GM19328 (cell line): ENCODE measurements around the gene SLC7A10.
"Not testable (repeated sequence)": the region's sequence is repeated elsewhere in the genome, so short reads cannot be mapped to it uniquely, and the experiment has no call there.

ENCODE experiments used
- ATAC-seq: cut with Tn5 transposase; IDR thresholded peaks from one replicate; pipeline ENCODE4 v1.9.1; 2021; ENCODE audit warnings: mild to moderate bottlenecking, moderate library complexity; ENCODE audit not compliant: unreplicated experiment

Gene SLC7A10

DNA sequence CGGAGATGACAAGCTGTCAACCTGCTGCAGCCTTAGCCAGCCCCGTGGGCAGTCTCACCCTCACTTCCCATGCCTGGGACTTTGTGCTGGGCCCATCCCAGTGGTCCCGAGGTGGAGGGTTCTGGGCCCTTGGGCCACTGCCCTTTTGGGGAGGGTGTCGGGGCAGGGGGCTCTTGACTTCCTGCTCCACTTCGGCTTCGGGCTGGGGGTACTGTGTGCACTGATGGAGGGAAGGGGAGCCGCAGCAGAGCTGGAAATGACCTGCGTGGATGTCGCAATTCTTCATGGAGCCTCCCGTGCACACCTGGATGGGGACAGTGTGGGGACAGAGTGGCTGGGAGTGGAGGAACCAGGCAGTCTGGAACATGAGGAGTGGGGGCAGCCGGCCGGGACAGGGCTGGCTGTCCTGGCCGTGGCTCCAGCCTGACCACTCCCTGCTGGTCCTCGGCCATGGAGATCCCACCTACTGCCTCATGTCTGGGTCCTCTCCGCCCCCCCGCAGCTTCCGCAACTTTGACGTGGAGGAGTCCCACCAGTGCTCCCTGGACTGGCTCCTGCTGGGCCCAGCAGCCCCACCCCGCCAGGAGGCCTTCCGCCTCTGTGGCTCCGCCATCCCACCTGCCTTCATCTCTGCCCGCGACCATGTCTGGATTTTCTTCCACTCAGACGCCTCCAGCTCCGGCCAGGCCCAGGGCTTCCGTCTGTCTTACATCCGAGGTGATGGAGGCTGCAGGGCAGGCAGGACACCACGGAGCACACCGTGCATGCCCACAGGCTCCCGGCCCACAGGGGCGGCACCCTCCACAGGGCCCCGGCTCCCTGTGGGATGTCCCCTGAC, 21.3 kb downstream of the SLC7A10 start:
- ATAC-seq: no peak

DNA sequence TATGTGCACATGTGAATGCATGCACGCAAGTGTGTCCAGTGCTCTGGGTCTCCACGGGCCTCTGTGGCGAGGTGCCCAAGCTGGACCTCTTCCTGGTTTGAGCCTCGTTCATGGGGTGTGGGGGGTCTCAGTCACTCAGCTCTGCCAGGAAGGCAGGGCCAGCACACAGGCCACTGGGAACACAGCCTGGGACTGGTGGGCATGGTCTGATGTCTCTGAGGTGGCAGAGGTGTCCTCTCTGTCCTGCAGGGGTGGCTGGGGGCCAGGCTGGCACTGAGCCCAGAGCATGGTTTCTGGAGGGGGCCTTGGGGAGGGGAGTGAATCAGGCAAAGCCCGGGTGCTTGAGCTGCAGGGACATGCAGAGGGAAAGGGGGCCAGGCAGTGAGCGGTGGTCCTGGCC, 22.1 kb downstream of the SLC7A10 start:
- no peak for ATAC-seq

DNA sequence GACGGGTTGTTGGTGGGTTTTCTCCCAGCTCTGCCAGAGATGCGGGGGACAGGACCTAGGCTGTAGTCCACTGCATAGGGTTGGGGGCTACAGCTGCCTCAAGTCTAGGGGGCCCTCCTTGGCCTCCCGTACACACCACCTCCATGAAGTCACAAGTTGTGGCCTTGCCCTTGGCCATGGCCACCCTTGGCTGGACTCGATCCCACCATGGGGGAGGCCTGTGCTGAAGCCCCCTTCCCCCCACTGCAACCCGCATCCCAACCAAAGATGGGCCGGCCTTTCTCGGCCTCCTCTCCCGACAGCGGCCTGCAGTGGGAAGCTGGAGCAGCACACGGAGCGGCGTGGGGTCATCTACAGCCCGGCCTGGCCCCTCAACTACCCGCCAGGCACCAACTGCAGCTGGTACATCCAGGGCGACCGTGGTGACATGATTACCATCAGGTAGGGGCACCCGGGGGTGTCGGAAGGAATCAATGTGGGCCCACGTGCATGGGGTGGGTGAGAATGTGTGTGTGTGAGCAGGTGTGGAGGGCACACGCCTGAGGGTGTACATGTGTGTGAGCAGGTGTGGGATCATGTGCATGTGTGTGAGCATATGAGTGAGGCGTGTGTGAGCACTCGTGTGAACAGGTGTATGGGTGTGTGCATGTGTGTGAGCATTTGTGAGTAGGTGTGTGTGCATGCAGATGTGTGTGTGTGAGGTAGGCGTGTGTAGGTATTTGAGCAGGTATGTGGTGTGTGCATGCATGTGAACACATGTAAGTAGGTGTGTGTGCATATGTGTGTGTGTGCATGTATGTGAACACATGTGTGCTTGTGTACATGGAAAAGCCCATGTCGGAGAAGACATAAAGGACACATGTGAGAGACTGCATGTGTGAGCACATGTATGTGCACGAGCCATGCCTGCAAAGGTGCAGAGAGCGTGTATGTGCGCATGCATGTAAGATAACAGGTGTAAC, 22.8 kb downstream of the SLC7A10 start:
- ATAC-seq: no peak

DNA sequence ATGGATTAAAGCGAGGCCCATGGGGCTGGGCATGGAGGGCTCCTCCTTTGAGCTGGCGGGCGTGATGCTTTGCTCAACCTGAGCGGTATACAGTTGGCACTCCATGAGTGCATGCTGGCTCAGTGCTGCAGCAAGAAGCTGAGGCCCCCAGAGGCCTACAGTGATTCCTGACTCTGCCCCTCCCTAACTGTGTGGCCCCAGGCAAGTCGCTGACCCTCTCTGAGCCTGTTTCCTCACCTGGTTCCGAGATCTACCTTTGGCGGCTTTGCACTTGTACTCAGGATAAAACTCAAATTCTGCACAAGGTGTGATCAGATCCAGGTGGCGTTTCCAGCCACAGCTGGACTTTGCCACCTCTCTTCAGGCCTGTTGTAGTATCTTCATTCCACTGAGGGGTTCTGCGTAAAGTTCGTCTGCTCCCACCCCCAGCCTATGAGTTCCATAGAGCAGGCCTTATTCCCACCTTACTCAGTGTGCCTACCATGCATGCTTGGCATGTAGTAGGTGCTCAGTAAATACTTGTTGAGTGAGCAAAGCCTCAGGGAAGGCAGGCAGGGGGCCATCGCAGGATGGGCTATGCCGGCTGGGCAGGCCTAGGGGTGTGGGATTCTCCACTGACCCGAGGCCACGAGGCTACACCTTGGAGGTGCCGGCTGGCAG, 23.6 kb downstream of the SLC7A10 start:
- ATAC-seq: no peak

DNA sequence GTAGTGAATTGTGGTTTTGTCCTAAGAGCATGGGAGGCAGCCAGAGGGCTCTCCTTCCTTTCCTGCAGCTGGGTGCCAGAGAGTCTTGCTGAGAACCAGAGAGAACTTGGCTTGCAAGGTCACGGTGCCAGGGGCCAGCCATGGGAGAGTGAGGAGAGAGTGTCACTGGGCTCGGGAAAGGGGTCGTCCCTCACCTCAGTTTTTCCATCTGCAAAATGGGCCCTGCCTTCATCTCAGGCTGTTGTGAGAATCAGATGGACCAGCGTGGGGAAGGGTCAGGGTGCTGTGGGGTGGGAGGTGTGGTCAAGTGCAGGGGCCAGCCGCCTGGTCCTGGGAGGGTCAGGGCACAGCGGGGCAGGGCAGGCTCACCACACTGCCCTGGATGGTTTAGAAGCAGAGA, 24.2 kb downstream of the SLC7A10 start:
- no peak for ATAC-seq

DNA sequence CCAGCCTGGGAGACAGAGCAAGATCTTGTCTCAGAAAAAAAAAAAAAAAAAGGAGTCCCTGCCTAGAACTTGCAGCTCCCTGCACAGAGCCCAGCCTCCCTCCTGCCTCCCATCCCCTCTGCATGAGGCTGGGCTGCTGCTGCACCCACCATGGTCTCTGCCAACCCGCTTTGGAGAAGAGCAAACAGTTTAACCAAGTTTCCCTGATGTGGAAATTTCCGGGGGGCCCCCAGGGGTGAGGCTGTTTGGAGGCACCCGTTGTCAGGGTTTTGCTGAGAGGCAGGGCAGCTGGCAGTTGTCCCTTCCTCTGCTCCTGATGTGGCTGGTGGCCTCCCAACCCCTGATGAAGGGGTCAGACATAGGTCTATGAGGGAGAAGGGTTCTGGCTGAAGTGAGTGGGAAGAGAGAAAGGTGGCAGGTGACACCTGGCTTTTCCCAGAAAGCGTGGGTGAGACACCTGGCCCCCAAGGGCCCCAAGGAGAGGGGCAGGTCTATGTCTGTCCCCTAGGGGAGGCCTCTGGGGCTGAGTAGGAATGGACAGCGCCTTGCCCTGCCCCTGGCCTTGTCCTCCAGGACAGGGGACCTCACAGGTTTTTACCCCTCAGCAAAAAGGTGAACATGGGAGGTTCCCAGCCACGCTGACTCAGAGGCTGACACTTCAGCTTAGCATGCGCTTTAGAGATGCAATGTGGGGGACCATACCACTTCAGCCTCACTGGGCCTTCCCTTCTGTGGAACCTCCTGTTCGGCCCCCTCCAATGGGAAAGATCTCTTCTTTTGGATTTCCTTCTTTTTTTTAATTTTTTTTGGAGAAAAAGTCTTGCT, 26.0 kb downstream of the SLC7A10 start:
- no peak for ATAC-seq

DNA sequence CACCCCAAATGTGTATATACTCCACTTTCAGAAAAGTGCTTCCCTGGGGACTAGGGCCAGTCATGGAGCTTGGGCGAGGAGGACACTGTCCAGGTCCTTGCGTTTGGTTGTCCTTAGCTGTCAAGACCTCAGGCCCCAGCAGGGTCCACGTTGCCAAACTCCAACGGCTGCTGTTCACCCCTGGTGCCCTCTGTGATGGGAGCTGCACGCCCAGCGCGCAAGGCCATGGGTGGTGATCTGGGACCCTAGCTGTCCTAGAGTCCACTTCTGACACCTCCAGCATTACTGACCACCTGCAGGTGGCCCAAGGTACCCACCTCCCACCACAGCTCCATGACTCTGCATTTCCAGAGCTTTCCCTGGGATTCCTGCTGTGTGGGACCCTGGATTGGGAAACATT, 27.5 kb downstream of the SLC7A10 start:
- ATAC-seq: no peak

DNA sequence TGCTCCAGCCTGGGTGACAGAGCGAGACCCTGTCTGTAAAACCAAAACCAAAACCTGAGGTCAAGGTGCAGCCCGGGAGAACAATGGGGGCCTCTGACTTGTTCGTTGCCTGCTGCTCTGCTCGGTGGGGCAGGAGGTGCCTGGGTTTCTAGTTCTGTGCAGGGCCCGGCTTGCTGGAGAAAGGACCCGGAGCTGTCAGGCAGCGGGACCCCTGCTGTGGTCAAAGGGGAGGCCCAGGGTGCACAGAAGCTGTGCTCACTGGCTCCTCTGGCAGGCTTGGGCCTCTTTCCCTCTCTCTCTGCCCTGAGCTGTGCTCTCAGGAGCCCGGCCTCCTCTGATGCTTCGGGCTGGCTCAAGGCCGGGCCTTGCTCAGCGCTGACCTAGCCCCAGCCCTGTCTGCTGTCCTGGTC, 28.1 kb downstream of the SLC7A10 start:
- no peak for ATAC-seq

DNA sequence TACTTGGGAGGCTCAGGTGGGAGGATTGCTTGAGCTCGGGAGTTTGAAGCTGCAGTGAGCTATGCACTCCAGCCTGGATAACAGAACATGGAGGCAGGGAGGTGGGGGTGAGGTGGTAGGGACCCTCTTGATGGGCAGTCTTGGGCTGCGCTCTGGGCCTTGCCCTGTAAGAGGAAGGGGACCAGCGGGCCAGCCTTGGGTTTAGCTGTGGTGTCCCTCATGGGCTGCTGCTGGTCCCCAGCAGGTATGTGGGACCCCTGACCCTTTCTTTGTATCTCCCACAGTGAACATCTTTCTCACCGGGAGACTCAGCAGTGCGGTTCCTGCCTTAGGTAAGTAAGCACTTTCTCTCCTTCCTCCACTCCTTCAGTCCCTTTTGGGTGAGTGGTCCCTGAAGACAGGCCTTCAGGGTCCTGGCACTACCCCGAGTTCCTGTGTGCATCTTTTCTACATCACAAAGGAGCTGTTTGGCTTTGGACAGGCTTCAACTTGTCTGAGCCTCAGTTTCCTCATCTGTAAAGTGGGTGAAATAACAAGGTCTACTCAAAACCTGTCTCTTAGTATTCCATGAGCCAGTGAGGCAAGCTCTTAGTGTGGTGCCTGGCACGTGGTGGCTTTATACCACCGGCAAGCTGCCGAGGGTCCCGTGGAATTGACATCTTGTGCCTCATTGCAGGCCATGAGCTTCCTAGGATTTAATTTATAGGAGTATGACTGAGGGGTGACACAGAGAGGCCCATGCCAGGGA, 29.0 kb downstream of the SLC7A10 start:
- ATAC-seq: no peak

DNA sequence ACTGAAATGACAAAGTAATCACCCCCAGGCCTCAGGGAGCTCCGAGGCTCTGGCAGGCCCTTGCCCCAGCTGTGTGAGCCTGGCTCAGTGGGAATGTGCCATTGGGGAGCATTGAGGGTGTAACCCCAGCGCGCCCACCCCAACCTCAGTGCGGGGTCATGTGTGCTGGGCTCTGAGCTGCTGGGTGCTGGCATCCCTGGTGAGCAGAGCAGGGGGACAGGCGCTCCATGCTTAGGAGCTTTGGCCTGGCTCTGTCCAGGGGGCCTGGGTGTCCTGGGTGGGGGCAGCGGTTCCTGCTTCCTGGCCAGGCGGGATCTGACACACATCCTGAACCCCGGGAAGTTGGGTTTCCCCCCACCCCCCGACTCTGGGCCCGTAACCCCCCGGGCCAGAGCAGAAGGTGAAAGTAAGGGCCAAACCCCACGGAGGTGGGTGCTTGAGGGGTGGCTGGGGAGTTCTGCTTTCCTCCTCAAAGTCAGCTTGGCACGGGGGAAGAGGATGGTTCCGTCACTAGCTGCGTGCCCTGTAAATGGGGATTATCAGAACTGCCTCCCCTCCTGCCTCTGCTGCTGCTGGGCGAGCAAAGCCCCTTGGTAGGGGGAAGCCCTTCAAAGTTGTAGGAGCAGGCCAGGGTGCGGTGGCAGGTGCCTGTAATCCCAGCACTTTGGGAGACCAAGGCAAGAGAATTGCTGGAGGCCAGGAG, 29.9 kb downstream of the SLC7A10 start:
- ATAC-seq: no peak

DNA sequence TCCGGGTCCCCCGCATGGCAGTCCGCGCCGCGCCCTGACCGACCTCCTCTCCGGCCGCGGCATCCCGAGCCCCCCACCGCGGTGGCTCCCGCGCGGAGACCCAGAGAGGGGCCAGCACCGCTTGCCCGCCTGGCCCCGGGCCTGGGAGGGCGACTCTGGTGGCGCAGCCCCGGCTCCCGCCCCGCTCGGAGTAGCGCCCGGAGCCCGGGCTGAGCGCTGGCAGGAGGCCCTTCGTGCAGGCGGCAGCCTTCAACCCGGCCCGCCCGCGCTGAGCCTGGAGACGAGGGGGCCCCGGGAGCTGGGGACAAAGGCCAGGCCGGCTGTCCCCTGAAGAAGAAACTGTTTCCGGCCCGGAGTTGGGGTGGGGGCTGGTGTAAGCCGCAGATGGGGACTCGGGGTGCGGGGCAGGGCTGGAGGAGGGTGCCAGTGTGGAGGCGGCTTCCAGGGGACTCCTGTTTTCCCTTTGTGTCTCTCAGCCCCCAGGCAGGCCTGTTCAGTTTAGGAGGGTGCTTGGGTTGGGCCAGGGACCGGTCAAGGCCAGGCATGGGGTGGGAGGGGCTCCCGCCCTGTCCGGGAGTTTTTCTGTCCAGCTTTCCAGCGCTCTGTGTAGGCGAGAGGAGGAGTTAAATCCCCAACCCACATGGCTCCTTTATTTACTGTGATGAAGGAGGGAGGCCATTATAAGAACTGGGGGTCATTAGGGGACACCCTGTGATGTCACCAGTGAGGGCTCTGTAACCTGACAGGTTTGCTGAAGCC, 30.6 kb downstream of the SLC7A10 start:
- ATAC-seq: no peak

DNA sequence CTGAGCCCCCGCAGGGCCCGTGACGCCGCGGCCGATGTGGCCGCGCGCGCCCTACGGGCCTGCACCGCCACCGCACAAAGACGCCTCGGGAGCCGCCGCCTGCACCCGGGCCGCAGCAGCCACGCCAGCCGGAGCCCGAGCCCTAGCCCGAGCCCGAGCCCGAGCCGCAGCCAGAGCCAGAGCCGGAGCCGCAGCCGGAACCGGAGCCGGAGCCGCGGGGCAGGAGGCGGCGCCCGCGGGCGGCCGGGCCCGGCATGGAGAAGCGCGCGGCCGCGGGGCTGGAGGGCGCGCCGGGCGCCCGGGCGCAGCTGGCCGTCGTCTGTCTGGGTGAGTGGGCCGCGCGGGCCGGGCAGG, 31.1 kb downstream of the SLC7A10 start:
- no peak for ATAC-seq

DNA sequence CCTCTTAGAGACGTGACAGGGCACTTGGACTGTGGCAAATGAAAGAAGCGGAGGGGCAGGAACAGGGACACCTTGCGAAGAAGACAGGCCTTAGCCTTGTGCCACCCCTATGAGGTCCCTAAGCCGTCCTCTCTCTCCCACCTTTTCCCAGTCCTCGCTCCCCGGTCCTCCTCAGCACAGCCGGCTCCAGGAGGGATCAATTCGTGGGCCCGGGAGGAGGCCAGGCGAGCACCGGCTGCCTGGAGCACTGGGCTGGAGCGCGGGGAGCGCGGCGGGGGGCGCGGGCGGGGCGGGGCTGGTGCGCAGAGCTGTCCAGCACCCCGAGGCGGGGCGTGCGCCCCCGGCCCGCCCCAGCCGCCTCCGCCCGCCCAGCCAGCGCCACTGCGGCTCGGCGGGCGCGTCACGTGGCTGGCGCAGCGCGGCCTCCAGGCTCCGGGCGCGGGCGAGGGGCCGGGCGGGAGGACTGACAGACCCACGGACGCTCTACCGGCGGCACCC, 31.7 kb downstream of the SLC7A10 start, which contains the start of gene LRP3:
Gene LRP3 (plus strand): TSS at position 466 of the 498 bp plus-strand sequence. CDS start 456 bp downstream, outside the sequence.
- ATAC-seq: no peak

DNA sequence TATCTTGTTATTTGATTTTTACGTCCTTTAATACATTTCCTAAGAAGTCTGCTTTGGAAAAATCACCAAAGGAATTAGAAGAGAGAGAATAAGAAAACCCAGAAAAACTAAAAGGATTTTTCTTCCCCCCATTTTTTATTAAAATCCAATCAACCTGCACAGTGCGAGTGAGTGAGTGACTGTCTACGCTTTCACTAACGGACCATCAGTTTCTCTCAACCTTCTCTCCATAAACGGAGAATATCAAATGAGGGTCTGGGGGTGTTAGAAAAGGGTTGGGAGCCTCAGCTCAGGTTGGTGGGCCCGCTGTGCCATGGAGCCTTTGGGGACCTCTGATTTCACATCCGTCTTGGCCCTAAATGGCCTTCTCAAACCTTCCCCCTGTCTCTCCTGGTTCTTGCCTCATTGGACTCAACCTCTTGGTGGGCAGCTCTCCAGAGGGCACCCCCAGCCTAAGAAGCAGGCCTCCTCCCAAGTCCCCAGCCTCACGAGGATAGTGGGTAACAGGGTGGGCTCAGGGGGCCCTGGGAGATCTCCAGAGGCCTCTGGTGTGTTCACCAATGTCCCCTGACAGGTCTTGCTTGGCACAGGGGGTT, 32.3 kb downstream of the SLC7A10 start:
- no peak for ATAC-seq

DNA sequence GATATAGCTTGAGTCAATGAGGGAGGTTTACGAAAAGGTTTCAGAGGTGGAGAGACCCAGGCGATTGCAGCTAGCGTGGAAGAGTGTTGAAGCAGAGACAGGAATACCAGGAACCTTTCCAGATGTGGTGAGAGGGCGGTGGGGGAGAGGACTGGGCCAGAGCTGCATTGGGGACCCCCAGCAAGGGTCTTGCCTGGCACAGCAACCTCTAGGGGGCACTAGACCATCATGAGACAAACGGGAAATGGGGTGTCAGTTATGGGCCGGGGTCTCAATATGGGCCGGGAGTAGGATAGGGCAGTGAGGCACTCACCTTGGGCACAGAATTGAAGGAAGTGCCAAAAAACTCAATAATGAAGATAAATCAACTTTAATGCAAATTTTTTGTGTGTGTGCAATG, 33.6 kb downstream of the SLC7A10 start:
- ATAC-seq: no peak

DNA sequence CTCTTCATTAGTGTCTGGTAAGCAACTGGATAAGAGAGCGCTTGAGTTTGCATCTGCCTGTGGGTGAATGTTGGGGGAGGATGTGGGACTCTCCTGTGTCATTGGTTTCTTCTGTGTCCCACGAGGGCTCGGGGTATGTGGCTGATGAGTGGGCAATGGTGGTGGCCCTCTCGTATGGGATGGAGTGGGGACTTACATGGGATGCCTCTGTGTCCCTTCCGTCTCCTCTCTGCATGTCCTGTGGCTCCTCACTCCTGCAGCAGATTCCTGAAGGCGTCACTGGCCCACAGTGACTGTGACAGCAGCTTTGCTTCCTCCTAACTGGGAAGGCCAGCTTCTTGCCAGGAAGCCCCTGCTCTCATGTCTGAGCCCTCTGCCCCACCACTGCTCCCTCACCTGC, 34.1 kb downstream of the SLC7A10 start:
- ATAC-seq: no peak

DNA sequence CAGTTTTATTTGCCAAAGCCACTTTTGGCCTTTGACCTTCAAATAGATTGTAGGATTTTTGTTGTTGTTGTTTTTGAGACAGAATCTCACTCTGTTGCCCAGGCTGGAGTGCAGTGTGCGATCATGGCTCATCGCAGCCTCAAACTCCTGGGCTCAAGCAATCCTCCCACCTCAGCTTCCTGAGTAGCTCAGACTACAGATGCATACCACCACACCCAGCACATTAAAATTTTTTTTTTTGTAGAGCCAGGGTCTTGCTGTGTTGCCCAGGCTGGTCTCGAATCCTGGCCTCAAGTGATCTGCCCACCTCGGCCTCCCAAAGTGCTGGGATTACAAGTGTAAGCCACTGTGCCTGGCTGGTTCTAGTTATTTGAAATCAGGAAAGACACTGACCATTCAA, 34.6 kb downstream of the SLC7A10 start:
- not testable (repeated sequence) for ATAC-seq

DNA sequence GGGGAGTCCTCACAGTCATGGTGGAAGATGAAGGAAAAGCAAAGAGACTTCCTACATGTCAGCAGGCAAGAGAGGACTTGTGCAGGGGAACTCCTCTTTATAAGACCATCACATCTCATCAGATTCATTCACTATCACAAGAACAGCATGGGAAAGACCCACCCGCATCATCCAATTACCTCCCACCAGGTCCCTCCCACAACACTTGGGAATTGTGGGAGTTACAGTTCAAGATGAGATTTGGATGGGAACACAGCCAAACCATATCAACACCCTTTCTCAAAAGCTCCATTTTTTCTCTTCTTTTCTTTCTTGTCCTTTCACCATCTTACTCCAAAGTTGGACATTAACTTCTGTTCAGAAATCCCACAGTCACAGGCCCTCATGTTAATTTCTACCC, 36.2 kb downstream of the SLC7A10 start:
- ATAC-seq: no peak
